Measurements from ENCODE around the gene HCN4. TPM values are rescaled to one million over a fixed set of nuclear protein-coding genes. Genes with fewer than 3 reads are reported as not detected.

Gene HCN4
- total RNA-seq, 2 donors from 2014 or later = not detected

- DNase-seq (ENCODE audit: low spot score) (no peak), ATAC-seq (ENCODE audit: insufficient number of reproducible peaks, low FRiP score, low read depth) (no peak)
- H3K27me3 ChIP-seq (replicated peaks; ENCODE audit: insufficient read depth) = peaks cover 3% of the 10 kb centered on the region
- no peaks in the 10 kb centered on the region for H3K9me3 ChIP-seq
- no peak for TF ChIP-seq CTCF (IDR thresholded peaks at IDR 0.05)
- no peak overlapping the region for H3K4me3 ChIP-seq
- H3K27ac ChIP-seq = no peak overlapping the region
- no peaks in the 10 kb centered on the region for H3K36me3 ChIP-seq
- peaks cover 0 to 15% of the 10 kb centered on the region in 2 donors for H3K4me1 ChIP-seq (ENCODE audit: control insufficient read depth in 1 of 2, low read depth in 2 of 2)
Observed at GRCh38 chr15:73366766-73367623, 1.8 kb downstream of the HCN4 start.

GRCh38 chr15:73364070-73364469, 4.7 kb downstream of the HCN4 start:
- no peaks in the 10 kb centered on the region for H3K27me3 ChIP-seq (replicated peaks; ENCODE audit: insufficient read depth)

GRCh38 chr15:73362900-73363299, 5.9 kb downstream of the HCN4 start:
- no peak for TF ChIP-seq CTCF (IDR thresholded peaks at IDR 0.05)
- no peaks in the 10 kb centered on the region for H3K27me3 ChIP-seq (replicated peaks; ENCODE audit: insufficient read depth)

More at GRCh38 chr15:73364070-73364469, 4.7 kb downstream of the HCN4 start:
- ATAC-seq (ENCODE audit: insufficient number of reproducible peaks, low FRiP score, low read depth) (no peak), DNase-seq (ENCODE audit: low spot score) (no peak)
- peaks cover 0 to 14% of the 10 kb centered on the region in 2 donors for H3K4me1 ChIP-seq (ENCODE audit: control insufficient read depth in 1 of 2, low read depth in 2 of 2)
- no peak for TF ChIP-seq CTCF (IDR thresholded peaks at IDR 0.05)
- H3K36me3 ChIP-seq = no peaks in the 10 kb centered on the region
- H3K4me3 ChIP-seq = no peak overlapping the region
- no peak overlapping the region for H3K27ac ChIP-seq
- H3K9me3 ChIP-seq = no peaks in the 10 kb centered on the region

GRCh38 chr15:73361337-73361736, 7.4 kb downstream of the HCN4 start:
- no peaks in the 10 kb centered on the region for H3K4me1 ChIP-seq (ENCODE audit: control insufficient read depth in 1 of 2, low read depth in 2 of 2)
- no peaks in the 10 kb centered on the region for H3K27me3 ChIP-seq (replicated peaks; ENCODE audit: insufficient read depth)
- no peaks in the 10 kb centered on the region for H3K9me3 ChIP-seq
- TF ChIP-seq CTCF (IDR thresholded peaks at IDR 0.05) = no peak
- ATAC-seq (ENCODE audit: insufficient number of reproducible peaks, low FRiP score, low read depth) (no peak), DNase-seq (ENCODE audit: low spot score) (no peak)
- no peak overlapping the region for H3K27ac ChIP-seq
- H3K36me3 ChIP-seq = no peaks in the 10 kb centered on the region
- H3K4me3 ChIP-seq = no peak overlapping the region

More at GRCh38 chr15:73362900-73363299, 5.9 kb downstream of the HCN4 start:
- Histone ChIP-seq H3K27ac (no peak overlapping the region), H3K4me1 (ENCODE audit: control insufficient read depth in 1 of 2, low read depth in 2 of 2) (peaks cover 0 to 2% of the 10 kb centered on the region in 2 donors), H3K9me3 (no peaks in the 10 kb centered on the region), H3K36me3 (no peaks in the 10 kb centered on the region), H3K4me3 (no peak overlapping the region)
- DNase-seq (ENCODE audit: low spot score) (no peak), ATAC-seq (ENCODE audit: insufficient number of reproducible peaks, low FRiP score, low read depth) (no peak)

- H3K4me3 ChIP-seq = no peak overlapping the region
- DNase-seq (ENCODE audit: low spot score) (no peak), ATAC-seq (ENCODE audit: insufficient number of reproducible peaks, low FRiP score, low read depth) (no peak)
- H3K27me3 ChIP-seq (replicated peaks; ENCODE audit: insufficient read depth) = no peaks in the 10 kb centered on the region
- no peaks in the 10 kb centered on the region for H3K4me1 ChIP-seq (ENCODE audit: control insufficient read depth in 1 of 2, low read depth in 2 of 2)
- H3K36me3 ChIP-seq = no peaks in the 10 kb centered on the region
- H3K27ac ChIP-seq = no peak overlapping the region
- no peaks in the 10 kb centered on the region for H3K9me3 ChIP-seq
- TF ChIP-seq CTCF (IDR thresholded peaks at IDR 0.05) = no peak
Observed at GRCh38 chr15:73359651-73360050, 9.1 kb downstream of the HCN4 start.
